IgD-negative memory B cell (primary cell): ENCODE results near the gene GPAT2. TPM values are rescaled to one million over a fixed set of nuclear protein-coding genes. Genes with fewer than 3 reads are reported as not detected.
"Not testable (repeated sequence)": the region's sequence is repeated elsewhere in the genome, so short reads cannot be mapped to it uniquely, and the experiment has no call there.

Experiments
- H3K27ac Mint-ChIP-seq, 3 donors: one replicate each; pipeline ENCODE4 v1.8.0; 2020 to 2022; ENCODE audit warnings: mild to moderate bottlenecking in 3 of 3, mixed read lengths in 3 of 3, moderate library complexity in 1 of 3
- H3K27me3 Mint-ChIP-seq: one replicate; pipeline ENCODE4 v1.8.0; 2021; ENCODE audit warnings: mixed read lengths
- H3K36me3 Mint-ChIP-seq: one replicate; pipeline ENCODE4 v1.8.0; 2020; ENCODE audit warnings: mild to moderate bottlenecking, mixed read lengths
- H3K4me1 Mint-ChIP-seq, 3 donors: one replicate each; pipeline ENCODE4 v1.8.0; 2020 to 2022; ENCODE audit warnings: mixed read lengths in 3 of 3, mild to moderate bottlenecking in 1 of 3
- H3K4me3 Mint-ChIP-seq, 4 donors: one replicate each; pipeline ENCODE4 v1.8.0; 2020 to 2022; ENCODE audit warnings: mild to moderate bottlenecking in 4 of 4, mixed read lengths in 4 of 4, moderate library complexity in 3 of 4
- H3K9me3 Mint-ChIP-seq, 3 donors: one replicate each; pipeline ENCODE4 v1.8.0; 2020 to 2021; ENCODE audit warnings: mixed read lengths in 3 of 3, mild to moderate bottlenecking in 1 of 3
- polyA plus RNA-seq: library from polyadenylated mRNA; unstranded; fragments of 300-500 nt; fragmentation: Illumina TruSeq; gene quantifications from one replicate; pipeline ENCODE4 v1.2.3, GENCODE V29; 2021

The GPAT2 gene
- polyA plus RNA-seq, 1 donor from 2014 or later, result 8.6 TPM

DNA sequence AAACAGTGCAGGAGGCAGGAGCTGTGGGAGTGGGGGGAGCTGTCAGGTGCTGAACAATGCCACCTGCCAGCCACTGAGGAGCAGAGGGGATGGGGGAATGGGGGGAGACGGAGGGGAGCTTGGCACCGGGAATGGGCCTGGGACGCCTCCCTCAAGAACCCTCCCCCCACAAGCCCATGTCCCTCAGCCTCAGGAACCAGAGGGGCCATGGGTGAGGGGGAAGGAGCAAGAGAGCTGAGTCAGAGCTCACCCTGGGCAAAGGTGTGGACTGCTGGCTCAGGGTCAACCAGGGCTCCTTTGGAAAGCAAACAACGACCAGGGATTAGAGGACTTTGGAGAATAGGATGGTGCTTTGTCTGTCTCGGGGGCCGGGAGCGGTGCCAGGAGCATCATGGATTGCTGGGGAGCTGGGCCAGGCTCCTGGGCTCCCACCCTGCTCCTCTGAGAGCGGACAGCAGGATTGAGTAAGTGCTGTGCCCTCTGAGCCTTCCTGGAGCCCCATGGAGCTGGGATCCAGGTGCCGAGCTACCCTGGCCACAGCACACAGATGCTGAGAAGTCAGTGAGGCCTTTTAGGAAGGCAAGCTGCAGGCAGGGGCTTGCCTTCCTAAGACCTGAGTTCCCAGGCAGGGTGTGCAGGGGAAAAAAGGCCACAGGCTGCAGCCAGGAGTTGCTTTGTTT is 33.3 kb upstream of the GPAT2 start:
- H3K27ac Mint-ChIP-seq, H3K36me3 Mint-ChIP-seq, H3K27me3 Mint-ChIP-seq, H3K4me1 Mint-ChIP-seq, H3K4me3 Mint-ChIP-seq, H3K9me3 Mint-ChIP-seq: not testable (repeated sequence)

DNA sequence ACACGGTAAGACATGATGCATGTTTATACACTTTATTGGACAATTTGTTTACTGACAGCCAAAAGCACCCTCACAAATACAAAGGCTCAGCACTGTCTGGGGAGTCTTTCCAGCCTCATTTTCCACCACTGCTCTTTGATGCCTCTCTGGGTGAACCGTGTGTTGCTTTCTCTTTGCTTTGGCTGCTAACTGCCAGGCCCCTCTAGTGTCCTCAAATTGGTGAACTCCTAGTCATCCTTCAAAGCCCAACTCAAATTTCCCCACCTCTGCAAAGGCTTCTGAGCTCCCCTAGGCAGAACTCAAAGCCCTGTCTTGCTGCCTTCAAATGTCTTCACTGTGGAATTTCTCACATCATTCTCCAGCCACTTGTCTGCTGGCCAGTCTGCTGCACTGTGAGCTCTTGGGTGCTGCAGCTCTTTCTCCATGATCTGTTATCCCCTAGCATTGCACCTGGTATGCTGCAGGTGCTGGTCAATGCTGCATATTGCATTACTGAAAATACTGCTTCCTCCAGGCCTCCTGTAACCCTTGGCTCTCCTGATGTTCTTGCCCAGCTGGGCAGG is 32.5 kb upstream of the GPAT2 start:
- H3K27ac Mint-ChIP-seq, H3K27me3 Mint-ChIP-seq, H3K9me3 Mint-ChIP-seq, H3K36me3 Mint-ChIP-seq, H3K4me3 Mint-ChIP-seq, H3K4me1 Mint-ChIP-seq: not testable (repeated sequence)

DNA sequence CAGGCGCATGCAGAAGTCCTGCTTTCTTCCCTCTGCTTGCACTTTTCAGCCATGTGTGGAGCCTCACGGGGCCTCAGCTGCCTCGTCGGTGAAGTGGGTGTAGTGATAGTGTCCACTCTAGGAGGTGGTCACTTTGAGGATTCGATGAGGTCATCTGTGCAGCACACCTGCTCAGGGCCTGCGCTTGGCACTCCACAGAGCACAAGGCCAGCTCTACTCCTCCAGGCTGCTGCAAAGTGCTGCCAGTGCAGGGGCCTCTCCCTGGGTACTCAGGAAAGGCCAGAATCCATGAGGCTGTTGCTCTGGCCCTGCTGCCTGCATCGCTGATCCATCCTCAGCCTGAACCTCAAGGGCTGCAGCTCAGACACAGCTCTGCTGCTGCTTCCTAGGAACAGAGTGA is 31.8 kb upstream of the GPAT2 start:
- not testable (repeated sequence) for H3K9me3 Mint-ChIP-seq, H3K36me3 Mint-ChIP-seq, H3K27ac Mint-ChIP-seq, H3K4me3 Mint-ChIP-seq, H3K27me3 Mint-ChIP-seq, H3K4me1 Mint-ChIP-seq

DNA sequence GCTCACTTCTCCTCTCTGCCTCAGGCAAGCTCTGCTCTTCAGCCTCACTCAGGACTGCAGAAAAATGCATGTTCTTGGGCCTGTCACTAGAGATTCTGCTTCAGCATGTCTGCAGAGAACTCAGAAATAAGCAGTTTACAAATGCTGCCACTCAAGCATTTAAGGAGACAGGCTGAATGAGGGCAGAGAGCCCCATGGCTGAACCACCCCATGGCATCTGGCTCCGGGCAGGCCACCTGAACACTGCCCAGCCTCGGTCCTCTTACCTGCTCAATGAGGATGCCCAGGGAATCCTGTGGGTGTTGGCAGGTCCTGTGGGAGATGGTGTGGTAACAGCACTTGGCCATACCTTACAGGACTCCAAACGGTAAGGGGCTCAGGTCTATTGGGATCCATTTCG is 31.2 kb upstream of the GPAT2 start:
- H3K4me3 Mint-ChIP-seq, H3K36me3 Mint-ChIP-seq: not testable (repeated sequence)

DNA sequence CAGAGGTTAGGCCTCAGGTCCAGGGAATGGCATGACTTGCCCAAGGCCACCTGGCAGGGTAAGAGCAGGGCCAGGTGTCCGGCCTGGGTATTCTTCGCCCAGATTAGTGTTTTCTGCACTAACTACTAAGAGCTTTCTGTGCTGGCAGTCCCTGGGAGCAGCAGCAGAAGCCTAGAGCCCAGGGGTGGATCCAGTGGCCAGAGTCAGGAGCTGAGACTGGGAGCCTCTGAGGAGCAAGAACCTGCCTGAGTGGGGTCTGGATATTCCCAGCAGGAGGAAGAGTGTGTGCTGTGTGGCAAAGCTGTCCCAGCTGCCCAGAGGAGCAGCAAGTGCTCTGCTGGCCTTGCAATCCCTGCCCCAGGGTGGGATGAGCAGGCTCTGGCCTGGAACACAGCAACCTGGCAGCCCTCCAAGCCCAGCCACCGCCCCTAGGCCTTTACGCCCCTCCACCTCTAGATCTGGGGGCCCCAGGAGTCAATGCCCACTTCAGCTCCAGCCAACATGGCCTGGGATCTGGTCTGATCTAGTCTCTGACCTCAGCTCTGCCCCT is 30.7 kb upstream of the GPAT2 start:
- Mint-ChIP-seq H3K9me3 (no peaks in the 10 kb centered on the region), H3K27me3 (no peaks in the 10 kb centered on the region), H3K4me3 (no peak overlapping the region), H3K27ac (no peak overlapping the region), H3K36me3 (no peaks in the 10 kb centered on the region), H3K4me1 (no peaks in the 10 kb centered on the region)

More for the DNA sequence above, 31.2 kb upstream of the GPAT2 start:
- H3K9me3 Mint-ChIP-seq, H3K27ac Mint-ChIP-seq, H3K27me3 Mint-ChIP-seq, H3K4me1 Mint-ChIP-seq: not testable (repeated sequence)

DNA sequence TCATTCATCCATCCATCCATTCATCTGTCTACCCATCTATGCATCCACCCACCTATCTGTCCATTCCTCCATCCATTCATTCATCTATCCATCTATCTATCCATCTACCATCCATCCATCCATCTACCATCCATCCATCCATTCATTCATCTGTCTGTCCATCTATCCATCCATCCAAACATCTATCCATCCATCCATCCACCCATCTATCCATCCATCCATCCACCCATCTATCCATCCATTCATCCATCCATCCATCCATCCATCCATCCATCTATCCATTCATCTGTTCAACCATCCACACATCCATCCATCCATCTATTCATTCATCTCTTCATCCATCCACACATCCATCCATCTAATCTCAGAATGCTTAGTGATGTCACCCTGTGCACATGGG is 30.0 kb upstream of the GPAT2 start:
- not testable (repeated sequence) for H3K27me3 Mint-ChIP-seq, H3K27ac Mint-ChIP-seq, H3K9me3 Mint-ChIP-seq

DNA sequence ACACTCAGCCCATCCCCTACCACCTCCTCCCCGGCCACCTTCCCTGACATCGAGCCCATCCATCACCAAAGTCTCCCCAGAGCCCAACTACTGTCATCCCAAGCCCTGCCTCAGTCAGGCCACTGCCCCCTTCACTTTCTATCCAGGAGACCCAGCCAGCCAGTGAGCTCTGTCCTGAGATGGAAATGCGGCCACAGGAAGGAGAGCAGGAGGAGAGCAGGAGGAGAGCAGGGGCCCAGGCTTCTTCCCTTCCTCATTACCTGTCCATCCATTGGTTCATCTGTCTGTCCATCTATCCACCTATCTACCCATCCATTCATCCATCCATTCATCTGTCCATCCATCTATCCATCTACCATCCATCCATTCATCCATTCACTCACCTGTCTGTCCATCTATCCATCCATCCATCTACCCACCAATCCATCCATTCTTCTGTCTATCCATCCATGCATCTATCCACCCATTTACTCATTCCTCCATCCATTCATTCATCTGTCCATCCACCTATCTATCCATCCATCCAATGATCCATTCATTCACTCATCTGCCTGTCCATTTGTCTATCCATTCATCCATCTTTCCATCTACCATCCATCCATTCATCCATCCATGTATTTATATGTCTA is 29.4 kb upstream of the GPAT2 start:
- not testable (repeated sequence) for H3K36me3 Mint-ChIP-seq, H3K4me1 Mint-ChIP-seq, H3K27me3 Mint-ChIP-seq, H3K4me3 Mint-ChIP-seq, H3K27ac Mint-ChIP-seq, H3K9me3 Mint-ChIP-seq

More for the DNA sequence above, 30.0 kb upstream of the GPAT2 start:
- not testable (repeated sequence) for H3K36me3 Mint-ChIP-seq, H3K4me1 Mint-ChIP-seq, H3K4me3 Mint-ChIP-seq

DNA sequence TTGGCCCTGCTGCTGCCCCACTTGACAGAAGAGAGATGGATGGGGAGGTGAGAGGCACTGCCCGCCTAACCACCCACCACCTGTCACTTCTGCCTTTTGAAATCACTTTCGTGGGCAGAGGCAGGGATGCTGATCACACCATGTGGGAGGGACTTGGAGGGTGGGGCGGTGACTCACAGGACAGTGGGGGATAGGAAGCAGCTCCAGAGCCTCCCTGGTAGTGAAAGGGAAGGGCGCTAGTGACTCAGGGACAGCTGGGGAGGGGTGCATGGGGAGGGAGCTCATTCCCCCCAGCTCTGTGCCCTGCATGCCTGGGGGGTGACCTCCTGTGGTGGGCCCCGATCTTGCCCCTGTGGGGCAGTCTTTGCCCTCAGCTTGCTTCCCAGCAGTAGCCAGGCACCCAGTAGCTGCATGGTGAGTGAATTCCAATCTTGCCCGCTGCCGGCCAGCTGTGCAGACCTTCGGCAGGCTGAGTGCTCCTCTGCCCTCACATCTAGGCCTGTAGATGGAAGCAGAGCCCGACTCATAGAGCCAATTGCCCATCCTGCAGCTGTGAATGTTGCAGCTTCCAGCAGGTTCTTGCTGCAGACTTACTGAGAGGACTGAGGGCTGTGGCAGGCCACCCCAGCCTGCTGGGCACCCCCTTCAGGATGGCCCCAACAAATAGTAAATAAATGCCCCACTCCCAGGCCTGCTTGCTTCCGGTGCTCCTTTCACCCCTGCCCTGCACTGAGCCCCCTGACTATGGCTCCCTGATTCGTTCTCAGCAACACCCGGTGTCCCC is 28.6 kb upstream of the GPAT2 start:
- H3K27ac Mint-ChIP-seq, H3K4me3 Mint-ChIP-seq, H3K36me3 Mint-ChIP-seq, H3K4me1 Mint-ChIP-seq, H3K27me3 Mint-ChIP-seq, H3K9me3 Mint-ChIP-seq: not testable (repeated sequence)

DNA sequence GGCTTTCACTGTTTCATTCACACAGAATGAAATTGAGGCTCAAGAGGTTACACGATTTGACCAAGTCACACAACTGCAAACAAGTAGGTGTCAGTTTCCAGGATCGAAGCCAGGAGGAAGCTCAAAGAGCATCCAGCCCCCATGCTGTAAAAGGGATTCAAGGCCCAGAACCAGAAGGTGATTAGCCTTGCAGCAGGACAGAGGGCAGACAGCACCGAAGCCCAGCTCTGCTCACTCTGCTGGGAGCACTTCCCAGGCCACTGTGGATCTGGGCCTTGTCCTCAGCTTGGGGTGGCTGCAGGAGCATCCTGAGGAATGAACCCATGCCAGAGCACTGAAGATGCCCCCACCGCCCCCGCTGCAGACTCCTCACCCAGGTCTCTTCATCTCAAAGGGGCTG is 27.8 kb upstream of the GPAT2 start:
- H3K27ac Mint-ChIP-seq, H3K36me3 Mint-ChIP-seq, H3K9me3 Mint-ChIP-seq, H3K4me1 Mint-ChIP-seq, H3K4me3 Mint-ChIP-seq, H3K27me3 Mint-ChIP-seq: not testable (repeated sequence)

DNA sequence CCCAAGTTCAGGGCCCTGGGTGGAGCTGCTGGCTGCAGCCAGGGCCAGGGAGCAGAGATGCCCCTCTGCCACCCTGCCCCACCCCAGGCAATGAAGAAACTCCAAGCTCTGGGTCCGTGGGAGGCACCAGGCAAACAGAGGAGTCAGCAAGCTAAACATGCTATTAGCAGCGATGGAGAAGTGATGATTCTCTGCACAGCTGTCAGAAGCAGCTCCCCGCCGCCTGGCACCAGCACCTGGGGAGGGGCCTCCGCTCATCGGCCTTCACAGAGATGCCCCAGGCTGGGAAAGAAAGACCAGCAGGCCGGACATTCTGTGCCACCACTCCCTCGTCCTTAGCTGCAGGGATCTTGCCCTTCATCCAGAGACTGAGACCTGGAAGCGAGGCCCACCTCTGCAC is 27.2 kb upstream of the GPAT2 start:
- not testable (repeated sequence) for H3K4me3 Mint-ChIP-seq, H3K9me3 Mint-ChIP-seq, H3K36me3 Mint-ChIP-seq, H3K27ac Mint-ChIP-seq, H3K27me3 Mint-ChIP-seq, H3K4me1 Mint-ChIP-seq

DNA sequence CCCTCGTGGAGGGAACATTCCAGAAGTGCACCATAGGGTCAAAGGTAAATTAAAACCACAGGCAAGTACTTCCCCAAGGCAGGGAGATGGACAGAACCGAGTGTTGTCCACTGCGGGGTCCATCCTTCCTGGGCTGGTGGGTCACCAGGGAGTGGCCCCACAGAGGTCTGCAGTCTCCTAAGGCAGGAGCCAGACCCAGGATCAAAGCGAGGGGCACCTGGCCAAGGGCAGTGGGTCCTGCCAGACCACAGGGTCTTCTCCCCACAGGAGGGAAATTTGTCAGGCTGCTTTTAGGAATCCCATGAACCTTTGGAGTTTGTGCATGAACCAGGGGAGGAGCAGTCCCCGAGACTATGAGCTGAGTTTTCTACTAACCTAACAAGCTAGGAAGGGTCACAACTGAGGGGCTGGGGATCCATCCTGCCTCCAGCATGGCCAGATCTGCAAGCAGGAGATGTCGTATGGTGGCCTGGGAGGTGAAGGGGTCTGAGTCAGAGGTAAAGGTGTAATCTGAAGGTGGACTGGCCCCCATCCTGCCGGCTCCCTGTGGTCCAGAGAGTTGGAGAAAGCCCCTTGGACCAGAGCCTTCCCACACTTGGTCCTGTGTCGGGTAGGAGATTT is 26.6 kb upstream of the GPAT2 start:
- H3K4me1 Mint-ChIP-seq, H3K27ac Mint-ChIP-seq, H3K9me3 Mint-ChIP-seq, H3K27me3 Mint-ChIP-seq, H3K36me3 Mint-ChIP-seq, H3K4me3 Mint-ChIP-seq: not testable (repeated sequence)

DNA sequence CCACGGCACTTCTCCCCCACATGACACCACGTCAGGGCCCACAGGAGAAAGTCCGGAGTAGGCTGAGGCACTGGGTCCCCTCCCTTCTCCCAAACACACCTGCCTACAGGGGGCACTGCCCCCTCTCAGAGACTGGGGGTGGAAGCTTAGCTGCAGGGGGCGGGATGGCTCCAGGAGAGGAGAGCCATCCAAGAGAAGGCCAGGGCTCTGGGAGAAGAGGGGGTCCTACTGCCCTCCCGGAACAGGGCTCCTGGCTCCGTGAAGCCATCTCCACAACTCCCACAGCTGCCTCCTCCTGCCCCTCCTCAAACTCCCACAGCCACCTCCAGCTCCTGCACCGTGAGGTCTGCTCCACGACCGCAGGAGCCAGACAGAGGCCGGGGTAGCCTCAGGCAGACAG is 25.6 kb upstream of the GPAT2 start:
- H3K4me1 Mint-ChIP-seq, H3K27me3 Mint-ChIP-seq, H3K4me3 Mint-ChIP-seq, H3K36me3 Mint-ChIP-seq, H3K27ac Mint-ChIP-seq, H3K9me3 Mint-ChIP-seq: not testable (repeated sequence)

DNA sequence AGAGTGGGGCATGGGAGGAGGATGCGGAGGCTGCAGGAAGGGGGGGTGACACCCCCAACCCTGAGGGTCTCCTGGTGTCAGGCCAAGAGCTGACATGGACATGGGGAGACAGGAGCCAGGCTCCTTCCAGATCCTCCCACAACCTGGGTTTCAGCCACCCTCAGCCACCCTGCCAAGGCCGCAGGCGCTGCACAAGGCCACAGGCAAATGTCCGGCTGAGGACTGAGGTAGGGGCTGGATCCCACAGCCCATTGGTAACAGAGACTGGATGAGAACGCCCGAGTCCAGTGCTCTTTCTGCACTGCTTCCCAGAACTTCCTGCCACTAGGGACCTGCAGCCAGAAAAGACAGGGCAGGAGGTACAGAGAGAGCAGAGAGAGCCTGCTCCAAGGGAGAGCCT is 24.7 kb upstream of the GPAT2 start:
- not testable (repeated sequence) for H3K36me3 Mint-ChIP-seq, H3K27ac Mint-ChIP-seq, H3K27me3 Mint-ChIP-seq, H3K4me1 Mint-ChIP-seq, H3K9me3 Mint-ChIP-seq, H3K4me3 Mint-ChIP-seq

DNA sequence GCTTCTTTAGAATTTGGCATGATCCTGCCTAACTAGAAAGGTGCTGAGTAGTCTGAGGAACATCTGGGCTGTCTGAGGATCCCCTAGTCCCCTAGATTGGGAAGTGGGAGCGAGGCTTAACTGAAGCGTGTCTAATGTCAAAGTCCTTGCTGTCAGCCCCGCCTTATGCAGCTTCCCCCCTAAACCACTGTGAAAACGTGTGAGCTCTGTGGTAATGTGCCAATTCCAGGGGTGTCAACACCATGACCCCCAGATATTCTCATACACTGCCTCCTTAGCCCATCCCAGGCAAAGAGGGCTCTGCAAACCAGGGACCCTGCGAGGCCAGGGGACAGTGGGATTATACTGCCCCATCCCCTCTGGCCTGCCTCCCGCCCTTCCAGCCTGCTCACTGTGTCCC is 21.1 kb upstream of the GPAT2 start:
- not testable (repeated sequence) for H3K9me3 Mint-ChIP-seq, H3K27ac Mint-ChIP-seq, H3K4me1 Mint-ChIP-seq, H3K4me3 Mint-ChIP-seq, H3K36me3 Mint-ChIP-seq, H3K27me3 Mint-ChIP-seq

DNA sequence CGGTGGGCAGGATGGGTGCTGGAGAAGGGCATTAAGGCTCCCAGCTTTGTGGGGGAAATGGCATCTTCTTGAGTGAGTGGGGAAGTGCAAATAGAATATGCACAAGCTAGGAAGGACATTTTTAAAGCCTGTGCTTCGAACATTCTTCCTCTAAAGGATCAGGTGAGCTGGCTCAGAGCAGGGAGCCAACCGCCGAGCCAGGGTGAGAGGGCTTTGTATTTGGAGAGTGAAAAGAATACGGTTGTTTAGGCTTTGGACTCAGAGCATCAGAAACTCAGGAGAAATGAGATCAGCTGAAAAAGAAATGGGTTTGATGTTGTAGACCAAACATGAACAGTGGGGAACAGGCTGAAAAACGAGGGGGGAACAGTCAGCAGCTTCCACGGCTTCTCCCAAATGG is 19.8 kb upstream of the GPAT2 start:
- not testable (repeated sequence) for H3K9me3 Mint-ChIP-seq, H3K4me1 Mint-ChIP-seq, H3K27ac Mint-ChIP-seq, H3K36me3 Mint-ChIP-seq, H3K27me3 Mint-ChIP-seq, H3K4me3 Mint-ChIP-seq
